Stimulated activated CD4-positive, alpha-beta T cell treated with anti-CD3 and anti-CD28 coated beads, TNF-alpha, amount 100 ng/mL, for 4 hours (primary cell): Measurements from ENCODE around the gene LAMB1.
"Not testable (repeated sequence)": the region's sequence is repeated elsewhere in the genome, so short reads cannot be mapped to it uniquely, and the experiment has no call there.

Experiments
- DNase-seq, 3 experiments: peaks; one replicate each; pipeline ENCODE4 v3.0.0-alpha.2; 2020; ENCODE audit warnings: low read depth in 3 of 3

LAMB1 gene

DNA sequence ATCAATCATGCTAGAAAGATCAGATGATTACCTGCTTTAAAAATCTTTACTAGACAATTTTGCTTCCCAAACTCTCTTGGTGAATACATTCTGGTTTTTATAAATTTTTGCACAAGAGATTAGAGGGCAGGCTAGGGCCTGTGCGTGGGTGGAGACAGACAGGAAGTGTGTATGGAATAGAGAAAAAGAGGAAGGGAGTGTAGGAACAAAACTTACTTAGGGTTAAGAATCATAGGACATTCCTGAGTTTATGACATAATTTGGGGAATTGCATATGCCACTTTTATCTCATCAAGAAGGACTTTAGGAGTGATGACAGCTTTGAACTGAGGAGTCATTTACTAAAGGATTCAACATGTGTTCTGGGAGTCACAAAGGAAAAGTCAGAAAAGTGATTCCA, 31.3 kb downstream of the LAMB1 start:
- DNase-seq = no peak

DNA sequence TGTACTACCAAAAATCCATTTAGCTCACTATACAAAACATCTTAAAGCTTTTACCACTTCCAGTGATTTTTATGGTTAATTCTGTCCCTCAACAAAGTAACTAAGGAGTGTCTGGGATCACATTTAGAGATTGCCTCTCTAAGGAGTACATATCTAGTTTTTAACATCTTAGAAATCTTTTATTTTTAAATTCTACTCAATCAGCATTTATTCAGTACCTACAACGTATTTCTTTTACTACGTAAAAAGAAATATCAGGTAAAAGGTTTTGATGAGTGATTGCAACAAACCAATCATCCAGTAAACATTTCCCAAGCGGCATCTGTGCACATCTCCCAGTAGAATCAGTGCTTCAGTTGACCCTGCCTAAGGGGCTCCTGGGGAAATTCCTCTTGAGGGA, 31.9 kb downstream of the LAMB1 start:
- DNase-seq = no peak

DNA sequence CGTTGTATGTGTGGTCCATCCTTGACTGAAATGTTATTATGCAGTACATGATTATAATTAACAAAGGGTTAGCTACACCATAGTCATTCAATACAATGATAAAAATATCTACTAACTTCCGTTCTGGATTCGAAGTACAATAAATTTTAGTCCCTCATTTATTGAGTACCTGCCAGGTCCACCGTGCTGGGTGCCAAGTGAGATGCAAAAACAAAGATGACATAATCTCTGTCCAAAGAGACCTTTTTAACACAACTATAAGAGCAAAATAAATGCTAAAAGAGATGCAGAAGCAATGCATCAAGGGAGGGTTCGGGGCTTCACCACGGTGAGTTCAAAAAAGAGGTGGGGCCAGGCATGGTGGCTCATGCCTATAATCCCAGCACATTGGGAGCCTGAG, 33.1 kb downstream of the LAMB1 start:
- no peak for DNase-seq

DNA sequence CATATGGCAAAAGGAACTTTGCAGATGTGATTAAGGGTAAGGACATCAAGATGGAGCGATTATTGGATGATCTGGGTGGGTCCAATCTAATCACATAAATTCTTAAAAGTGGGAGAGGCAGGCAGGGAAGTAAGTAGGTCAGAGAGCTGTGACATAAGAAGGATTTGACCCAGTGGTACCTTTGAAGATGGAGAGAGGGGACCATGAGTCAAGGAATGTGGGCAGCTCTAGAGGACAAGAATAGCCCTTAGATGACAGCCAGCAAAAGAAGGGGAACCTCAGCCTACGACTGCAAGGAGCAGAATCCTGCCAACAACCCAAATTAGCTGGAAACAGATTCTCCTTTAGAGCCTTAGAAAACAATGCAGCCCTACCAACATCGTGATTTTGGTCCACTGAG, 34.5 kb downstream of the LAMB1 start:
- no peak for DNase-seq

DNA sequence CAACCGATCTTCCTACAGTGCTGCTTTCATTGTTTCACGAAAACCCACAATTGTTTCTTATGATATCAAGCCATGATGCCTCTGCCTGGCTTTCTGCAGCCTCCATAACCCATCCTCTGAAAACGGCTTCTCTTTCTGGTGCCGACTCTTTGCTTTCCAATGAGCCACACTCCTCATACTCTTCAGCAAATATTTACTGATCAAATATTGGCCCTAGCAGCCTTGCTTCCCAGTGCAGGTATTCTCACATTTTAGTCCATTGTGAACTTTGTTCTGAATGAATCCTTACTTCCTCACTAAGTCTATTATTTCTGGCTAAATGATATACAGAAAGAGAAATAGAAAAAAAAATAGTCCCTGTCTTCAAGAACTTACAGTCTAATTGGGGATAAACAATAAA, 35.5 kb downstream of the LAMB1 start:
- DNase-seq = no peak

- DNase-seq = no peak
Observed at GRCh38 chr7:107966711-107967110, 36.2 kb downstream of the LAMB1 start.

- DNase-seq = no peak
Observed at GRCh38 chr7:107964510-107964909, 38.5 kb downstream of the LAMB1 start.

DNA sequence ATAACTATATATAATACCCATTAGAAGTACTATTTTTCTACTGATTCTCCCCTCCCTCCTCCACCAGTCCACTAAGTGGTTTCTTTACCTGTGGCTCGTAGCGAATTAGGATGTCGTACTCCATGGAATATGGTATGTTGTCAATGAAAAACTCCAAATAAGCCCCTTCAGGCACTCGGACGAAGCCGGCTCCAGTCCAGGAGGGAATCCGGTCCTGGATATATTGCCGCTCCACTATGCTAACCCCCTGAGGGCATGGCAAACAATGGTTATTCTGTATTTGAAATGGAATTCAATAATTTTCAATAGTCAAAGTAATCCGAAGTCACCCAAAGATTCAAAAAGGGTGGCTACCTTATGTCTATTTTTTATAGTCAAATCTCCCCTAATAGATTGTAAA, 40.1 kb downstream of the LAMB1 start:
- DNase-seq = no peak

GRCh38 chr7:107961405-107961804, 41.6 kb downstream of the LAMB1 start:
- no peak for DNase-seq

DNA sequence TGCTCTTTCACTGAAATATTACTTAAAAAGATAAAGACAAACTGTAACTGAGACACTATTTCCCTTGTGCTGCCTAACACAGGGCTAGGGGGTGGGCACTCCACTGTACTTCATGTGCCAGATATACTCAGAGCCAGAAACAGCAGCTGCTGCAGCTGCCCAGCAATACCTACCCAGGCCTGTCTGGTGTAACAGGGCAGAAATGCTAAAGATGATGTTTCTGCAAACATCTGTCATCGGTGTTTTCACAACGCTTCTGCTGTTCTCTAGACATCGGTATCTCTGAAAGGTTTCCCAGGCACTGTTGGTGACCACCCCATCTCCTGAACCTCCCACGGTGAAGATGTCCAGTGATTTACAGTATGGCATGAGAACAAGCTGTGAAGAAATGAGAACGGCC, 42.7 kb downstream of the LAMB1 start:
- no peak for DNase-seq

GRCh38 chr7:107959527-107959898, 43.4 kb downstream of the LAMB1 start:
- DNase-seq = no peak

GRCh38 chr7:107958764-107959526, 44.0 kb downstream of the LAMB1 start:
- DNase-seq = no peak

GRCh38 chr7:107957436-107957835, 45.5 kb downstream of the LAMB1 start:
- DNase-seq = no peak

DNA sequence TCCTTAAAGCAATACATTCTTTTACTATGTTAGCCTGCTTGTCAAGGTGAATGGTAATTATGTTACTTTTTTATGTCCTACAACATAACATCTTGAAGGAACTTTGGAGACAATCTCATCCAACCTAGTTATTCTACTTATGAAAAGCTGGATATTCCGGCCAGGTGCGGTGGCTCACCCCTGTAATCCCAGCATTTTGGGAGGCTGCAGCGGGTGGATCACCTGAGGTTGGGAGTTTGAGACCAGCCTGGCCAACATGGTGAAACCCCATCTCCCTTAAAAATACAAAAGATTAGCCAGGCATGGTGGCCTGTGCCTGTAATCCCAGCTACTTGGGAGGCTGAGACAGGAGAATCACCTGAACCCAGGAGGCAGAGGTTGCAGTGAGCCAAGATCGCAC, 46.0 kb downstream of the LAMB1 start:
- DNase-seq = not testable (repeated sequence)

GRCh38 chr7:107955394-107955793, 47.6 kb downstream of the LAMB1 start:
- DNase-seq = no peak

DNA sequence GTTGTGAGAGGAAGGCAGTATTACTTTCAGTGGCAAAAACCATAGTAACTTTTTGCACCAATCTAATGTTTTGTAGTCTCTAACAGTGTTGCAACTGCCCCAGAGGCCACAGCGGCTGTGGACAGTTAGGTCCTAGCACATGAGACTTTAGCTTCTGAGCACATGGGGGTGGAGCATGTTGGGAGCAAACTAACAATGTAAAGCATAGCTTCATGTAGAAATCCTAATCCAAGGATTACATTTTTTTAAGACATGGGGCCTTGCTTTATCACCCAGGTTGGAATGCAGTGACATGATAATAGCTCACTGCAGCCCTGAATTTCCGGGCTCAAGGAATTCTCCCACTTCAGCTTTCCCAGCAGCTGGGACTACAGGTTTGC, 49.0 kb downstream of the LAMB1 start:
- DNase-seq = no peak

GRCh38 chr7:107953265-107953923, 49.6 kb downstream of the LAMB1 start:
- DNase-seq = no peak

DNA sequence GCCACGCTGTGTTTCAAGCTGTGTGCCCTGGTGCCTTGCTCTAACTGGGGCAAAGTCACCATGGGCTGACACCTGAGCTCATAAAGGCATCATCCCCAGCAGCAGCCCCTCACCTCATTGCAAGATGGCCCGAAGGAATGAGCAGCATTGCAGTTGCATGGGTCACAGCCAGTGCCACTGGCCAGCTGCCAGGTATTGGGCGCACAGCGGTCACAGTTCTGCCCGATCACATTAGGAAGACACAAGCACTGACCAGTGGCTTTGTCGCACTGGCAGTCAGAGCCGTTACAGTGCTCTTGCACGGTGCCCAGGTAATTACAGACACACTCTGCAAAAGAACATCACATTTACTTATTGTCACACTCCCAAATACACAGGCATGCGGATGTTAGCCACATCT, 51.1 kb downstream of the LAMB1 start:
- no peak for DNase-seq

DNA sequence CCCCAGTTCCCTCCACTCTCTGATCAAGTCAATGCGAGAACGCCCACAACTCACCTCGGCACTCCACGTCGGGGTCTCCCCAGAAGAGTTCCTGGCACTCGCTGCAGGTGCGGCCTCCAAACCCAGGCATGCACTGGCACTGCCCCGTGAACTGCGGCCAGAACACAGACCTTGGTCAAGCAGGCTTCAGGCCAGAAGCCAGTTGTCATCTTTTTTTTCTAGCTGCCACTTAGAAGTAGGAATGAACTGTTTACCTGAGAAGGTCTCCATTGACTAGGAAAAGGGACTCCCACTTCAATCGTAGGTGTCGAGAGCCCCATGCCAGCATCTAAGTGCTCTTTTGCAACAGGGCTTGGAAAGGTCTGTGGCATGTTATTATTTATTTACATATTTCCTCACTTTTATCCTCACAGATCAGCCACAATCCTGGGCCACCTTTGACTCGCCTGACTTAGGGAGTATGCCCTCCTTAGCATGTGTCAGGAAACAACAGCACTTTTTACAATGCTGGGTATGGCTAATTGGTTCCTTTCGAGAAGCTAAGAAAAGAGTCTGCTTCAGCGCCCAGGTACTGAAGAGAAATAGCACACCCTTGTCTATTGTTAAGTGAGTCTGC, 51.7 kb downstream of the LAMB1 start:
- no peak for DNase-seq

DNA sequence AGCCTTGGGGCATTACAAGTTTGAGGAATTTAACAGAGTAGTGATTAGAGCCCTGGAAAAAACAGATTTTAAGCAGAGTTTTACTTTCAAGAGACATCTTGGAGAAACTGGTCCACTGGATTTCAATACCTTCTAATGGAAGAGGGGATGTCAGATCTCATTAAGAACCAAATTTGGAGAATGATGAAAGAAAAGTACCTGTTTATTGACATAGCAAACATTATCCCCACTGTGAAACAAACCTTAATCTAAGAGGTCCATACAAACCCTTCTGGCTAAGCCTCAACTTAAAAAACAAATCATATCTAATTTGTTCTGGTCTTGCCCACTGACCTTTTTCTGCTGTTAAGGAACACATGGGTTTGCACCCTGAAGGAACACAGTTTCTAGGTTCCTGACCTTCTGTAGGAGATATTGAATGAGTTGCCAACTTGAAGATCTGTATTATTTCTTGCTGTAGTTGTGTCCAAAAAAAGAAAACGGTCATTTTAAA, 53.5 kb downstream of the LAMB1 start:
- no peak for DNase-seq

DNA sequence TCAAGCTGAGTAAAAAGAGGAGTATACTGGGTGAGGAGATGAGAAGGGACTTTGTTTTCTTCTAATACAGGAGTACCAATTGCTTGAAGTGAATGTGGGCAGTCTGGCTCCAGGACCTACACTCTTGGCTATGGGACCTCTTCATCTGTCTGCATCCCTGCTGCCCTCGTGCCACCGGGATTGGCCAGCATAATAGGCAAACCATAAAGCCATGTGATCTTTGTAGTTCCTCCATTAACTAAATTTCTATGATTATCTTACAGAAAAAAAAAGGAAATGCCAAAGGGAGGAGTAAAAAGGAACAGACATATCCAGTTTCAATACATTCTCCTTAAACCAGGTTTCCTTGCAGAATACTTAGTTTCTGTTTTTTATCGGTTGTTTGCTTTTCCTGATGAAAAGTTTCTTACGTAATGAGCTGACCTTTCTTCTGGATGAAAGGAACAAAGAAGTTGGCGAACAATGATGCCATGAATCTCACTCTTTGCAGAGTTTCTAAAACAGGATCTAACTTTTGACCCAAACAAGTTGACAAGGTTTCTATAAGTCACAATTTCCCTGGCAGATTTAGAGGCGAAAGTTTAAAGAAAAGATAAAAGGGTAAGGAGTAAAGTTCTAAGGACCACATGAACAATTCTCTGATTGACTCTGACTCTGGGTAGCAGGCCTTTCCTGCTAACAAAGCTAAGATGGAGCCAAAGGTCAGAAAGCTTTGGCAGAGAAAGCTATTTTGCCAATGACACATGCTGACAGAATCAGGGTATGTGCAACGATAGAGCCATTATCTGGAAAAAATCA, 54.1 kb downstream of the LAMB1 start:
- no peak for DNase-seq

DNA sequence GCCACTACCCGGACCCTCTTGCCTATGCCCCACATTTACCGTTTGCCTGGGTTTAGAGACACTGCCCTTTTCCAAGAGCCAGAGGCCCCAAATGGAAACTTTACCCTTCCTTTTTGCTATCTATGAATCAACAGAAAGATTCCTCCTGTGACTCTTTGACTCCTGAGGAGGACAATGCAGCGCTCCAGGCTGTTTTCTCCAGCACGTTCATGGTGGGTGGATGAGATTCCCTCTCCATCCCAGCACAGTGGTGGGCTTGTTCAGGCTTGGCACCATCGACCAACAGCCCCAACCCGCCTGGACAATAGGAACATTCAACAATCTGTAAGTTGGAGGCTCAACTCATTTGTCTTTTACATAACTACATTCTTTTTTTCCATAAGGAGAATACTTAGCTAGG, 56.1 kb downstream of the LAMB1 start:
- DNase-seq = no peak
